Mucosa of stomach (tissue), 1 donor: ENCODE results near the gene F11R.
"Not testable (repeated sequence)": the region's sequence is repeated elsewhere in the genome, so short reads cannot be mapped to it uniquely, and the experiment has no call there.

ENCODE experiments used
- H3K27me3 ChIP-seq: one replicate; pipeline ENCODE4 v1.7.0; 2013; ENCODE audit warnings: mild to moderate bottlenecking, low read length; ENCODE audit not compliant: control insufficient read depth, insufficient read depth
- H3K36me3 ChIP-seq: one replicate; pipeline ENCODE4 v1.7.0; 2013; ENCODE audit warnings: low read length; ENCODE audit not compliant: control insufficient read depth, insufficient read depth
- H3K4me1 ChIP-seq: one replicate; pipeline ENCODE4 v1.7.0; 2013; ENCODE audit warnings: mild to moderate bottlenecking, low read length; ENCODE audit not compliant: control insufficient read depth, insufficient read depth
- H3K4me3 ChIP-seq: one replicate; pipeline ENCODE4 v1.7.0; 2013; ENCODE audit warnings: low read length
- H3K9ac ChIP-seq: one replicate; pipeline ENCODE4 v1.7.0; 2013; ENCODE audit warnings: mild to moderate bottlenecking, low read length, moderate library complexity
- H3K9me3 ChIP-seq: one replicate; pipeline ENCODE4 v1.7.0; 2013; ENCODE audit warnings: mild to moderate bottlenecking, low read length, moderate library complexity; ENCODE audit not compliant: control insufficient read depth
- donor health status: Pancreatic carcinoma.

Gene F11R

GRCh38 chr1:160949881-160950280, 71.1 kb downstream of the F11R start:
- Histone ChIP-seq H3K36me3 (no peaks in the 10 kb centered on the region), H3K4me3 (no peak overlapping the region), H3K27me3 (peaks cover 6% of the 10 kb centered on the region), H3K9me3 (no peaks in the 10 kb centered on the region), H3K4me1 (peaks cover 10% of the 10 kb centered on the region), H3K9ac (no peak overlapping the region)

GRCh38 chr1:160949216-160949880, 71.6 kb downstream of the F11R start:
- H3K36me3 ChIP-seq, H3K9me3 ChIP-seq, H3K4me3 ChIP-seq, H3K4me1 ChIP-seq, H3K9ac ChIP-seq, H3K27me3 ChIP-seq: not testable (repeated sequence)

- not testable (repeated sequence) for H3K9ac ChIP-seq, H3K4me3 ChIP-seq, H3K4me1 ChIP-seq, H3K36me3 ChIP-seq, H3K9me3 ChIP-seq, H3K27me3 ChIP-seq
Observed at GRCh38 chr1:160947174-160947759, 73.7 kb downstream of the F11R start.

GRCh38 chr1:160945881-160946280, 75.1 kb downstream of the F11R start:
- H3K9me3 ChIP-seq, H3K4me1 ChIP-seq, H3K9ac ChIP-seq, H3K27me3 ChIP-seq, H3K36me3 ChIP-seq, H3K4me3 ChIP-seq: not testable (repeated sequence)
